GM18511 (cell line): ENCODE data around the gene CNOT6.

Experiments
- ATAC-seq: cut with Tn5 transposase; IDR thresholded peaks from one replicate; pipeline ENCODE4 v1.9.1; 2021; ENCODE audit warnings: mild to moderate bottlenecking, moderate library complexity; ENCODE audit not compliant: unreplicated experiment

CNOT6 gene

DNA sequence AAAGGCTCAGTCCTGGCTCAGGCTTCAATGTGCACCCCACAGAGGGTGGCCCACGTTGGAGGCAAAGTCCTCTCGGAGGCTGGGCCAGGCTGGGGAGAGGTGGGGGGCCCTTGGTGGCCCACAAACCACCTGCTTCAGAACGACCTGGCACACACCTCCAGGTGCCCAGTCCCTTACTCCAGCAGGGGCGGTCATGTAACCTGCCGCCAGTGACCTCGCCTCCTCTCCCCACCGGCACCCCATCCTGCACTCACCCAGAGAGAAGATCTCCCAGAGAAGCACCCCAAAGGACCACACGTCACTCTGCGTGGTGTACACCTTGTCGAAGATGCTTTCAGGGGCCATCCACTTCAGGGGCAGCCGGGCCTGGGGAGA lies 119.6 kb downstream of the CNOT6 start:
- ATAC-seq: no peak

DNA sequence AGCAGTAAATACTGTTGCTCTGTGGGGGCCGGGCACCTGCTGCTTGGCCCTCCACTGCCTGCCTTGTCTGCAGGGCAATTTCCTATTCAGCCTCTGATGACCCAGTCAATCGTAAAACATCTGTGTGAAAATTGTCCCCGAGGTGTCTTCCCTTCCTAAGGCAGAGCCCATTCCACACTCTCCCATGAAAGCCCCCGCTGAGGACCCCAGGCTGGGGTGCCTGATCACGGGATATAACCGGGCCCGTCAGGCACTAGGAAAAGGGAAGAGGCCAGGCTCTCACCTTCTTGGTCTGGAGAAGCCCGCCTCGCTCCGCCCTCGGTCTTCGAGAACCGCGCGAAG lies 124.3 kb downstream of the CNOT6 start:
- no peak for ATAC-seq

DNA sequence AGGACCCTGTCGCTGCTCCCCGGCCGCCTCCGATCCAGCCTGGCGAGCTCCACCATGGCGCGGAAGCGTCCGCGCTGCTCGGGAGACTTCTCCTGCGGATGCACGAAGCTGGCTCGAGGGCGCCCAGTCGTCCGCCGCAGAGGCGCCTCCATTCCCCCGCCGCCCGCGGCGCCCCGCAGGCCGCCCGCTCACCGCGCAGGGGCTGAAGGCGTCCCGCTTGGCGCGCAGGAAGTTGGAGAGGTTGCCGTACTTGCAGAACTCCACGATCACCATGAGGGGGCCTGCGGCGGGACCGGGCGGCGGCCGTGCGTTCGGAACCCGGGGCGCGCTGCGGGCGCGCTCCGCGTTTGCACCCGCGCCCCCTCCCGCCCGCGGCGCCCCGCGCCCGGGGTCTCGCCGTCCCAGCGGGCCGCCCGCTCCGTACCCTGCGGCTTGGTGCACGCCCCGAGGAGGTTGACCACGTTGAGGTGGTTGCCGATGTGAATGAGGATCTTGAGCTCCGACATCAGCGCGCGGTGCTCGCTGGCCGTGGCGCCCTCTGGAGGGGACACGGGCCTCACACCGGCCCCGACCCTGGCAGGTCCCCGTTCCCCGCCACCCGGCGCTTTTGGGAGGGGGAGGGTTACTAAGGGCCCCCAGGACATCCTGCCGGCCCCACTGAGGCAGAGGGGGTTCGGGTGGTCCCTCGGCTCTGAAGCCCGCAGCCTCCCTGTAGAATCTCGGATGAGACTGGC lies 124.8 kb downstream of the CNOT6 start:
- ATAC-seq: no peak

DNA sequence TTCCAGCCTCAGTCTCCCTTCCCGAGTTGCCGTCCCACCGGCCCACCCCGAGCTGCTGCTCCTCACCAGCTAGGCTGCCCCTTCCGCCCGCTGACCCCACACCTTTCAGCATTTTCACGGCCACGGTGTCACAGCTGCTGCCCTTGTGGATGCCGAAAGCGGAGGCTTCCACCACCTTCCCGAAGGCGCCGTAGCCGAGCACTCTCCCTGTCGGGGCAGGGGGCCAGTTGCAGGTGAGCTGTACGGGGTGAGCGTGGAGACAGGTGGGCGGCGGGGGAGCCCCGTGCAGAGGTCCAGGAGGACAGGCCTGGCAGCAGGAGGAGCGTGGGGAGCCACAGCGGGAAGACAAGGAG lies 125.4 kb downstream of the CNOT6 start:
- ATAC-seq: no peak

DNA sequence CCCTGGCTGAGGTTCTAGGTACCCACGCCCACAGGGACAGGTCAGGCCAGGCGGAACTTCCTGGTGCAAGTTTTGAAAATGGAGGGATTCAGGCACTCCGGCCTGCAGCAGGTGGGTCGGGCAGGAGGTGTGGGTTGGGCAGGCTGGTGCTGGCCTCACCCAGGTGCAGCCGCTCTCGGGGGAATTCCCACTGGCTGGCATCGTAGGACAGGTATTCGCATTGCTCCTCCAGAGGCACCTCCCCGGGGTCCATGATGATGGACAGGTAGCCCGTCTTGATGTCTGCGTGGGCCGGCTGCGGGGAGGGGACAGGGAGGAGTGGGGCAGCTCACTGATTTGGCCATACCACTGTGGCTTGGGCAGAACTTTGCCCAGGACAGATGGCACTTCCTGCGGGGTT lies 125.8 kb downstream of the CNOT6 start:
- no peak for ATAC-seq

DNA sequence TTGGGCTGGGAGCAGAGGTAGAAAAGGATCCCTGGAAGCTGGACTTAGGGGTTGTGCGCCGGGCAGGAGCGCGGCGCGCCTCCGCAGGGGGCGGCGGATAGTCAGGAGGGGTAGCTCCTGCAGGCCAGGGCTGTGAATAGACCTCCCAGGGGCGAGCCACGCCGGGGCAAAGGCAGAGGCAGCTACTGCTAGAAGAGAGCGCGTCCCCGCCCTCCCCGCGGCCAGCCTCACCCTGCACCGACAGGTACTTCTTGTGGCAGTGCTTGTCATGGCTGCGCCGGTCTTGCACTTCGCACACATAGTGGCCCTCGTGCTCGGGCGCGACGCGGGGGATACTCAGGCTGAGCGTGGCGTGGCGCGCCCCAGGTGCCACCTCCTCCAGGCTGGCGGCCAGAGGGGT lies 127.1 kb downstream of the CNOT6 start:
- no peak for ATAC-seq

DNA sequence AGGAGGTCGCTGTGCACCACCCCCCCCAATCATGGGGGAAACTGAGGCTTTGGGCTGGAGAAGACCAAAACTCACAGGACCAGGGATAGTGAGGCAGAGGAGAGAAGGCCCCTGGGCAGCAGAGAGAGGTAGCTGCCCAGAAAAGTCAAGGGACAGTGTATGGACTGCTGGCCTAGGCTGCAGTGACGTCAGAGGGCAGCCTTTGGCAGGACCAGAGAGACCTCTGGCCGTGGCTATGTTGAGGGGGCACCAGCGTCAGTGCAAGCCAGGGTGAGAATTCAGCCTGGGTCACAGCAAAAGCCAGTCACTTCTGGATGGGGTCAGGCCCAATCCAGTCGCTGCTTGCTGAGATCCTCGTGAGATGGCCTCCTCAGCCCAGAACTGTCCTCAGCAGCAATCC lies 128.7 kb downstream of the CNOT6 start:
- ATAC-seq: no peak

DNA sequence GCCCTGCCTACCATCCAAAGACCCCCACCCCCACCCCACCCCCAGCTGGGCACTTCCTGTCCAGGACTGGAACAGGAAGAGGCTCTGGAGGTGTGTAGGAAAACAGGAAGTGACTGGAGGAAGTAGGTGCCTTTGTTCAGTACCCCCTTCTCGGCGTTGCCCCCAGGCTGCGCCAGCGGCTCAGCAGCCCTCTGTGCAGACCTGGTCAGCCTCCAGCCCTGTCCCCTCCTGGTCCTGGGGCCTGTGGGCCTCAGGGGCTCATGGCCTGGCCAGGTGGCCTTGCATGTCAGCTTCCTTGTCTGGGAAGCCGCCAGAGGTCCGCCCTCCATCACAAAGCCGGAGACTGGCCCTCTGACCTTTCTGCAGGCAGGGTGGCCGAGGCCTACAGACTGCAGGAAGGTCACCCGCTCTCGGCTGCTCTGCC lies 129.2 kb downstream of the CNOT6 start:
- no peak for ATAC-seq

DNA sequence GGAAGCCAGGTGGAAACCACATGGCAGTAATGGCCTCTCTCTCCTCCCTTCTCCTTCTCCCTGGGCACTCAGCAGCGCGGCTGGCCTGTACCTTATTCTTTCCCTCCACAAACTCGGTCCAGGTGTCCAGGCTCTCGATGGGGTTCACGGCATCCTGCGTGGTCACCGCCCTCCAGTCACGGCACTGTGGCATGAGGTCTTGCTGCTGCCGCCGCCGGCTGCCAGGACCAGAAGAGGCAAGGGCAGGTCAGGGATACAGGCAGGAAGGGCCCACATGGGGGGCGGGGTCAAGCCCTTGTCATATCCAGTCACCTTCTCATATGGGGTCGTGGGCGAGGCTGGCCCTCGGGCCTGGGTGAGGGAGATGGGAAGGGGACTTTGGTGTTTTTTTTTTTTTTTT lies 129.7 kb downstream of the CNOT6 start:
- no peak for ATAC-seq

DNA sequence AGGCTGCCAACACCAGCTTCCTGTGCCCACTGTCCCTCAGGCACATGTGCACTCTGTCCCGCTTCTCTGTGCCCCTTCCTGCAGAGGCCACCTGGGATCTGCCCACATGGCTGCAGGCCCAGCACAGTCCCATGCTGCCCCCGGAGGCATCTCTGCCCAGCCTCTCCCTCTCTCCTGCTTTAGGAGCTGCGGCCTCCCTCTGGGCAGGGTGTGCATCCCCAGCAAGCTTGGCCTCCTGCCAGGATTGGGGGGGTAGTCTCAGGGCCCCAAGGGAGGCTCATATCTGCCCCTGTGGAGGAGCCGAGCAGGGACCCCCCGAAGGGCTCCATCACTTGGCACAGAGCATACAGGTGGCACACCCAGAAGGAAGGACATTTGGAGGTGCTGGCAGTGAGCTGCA lies 130.4 kb downstream of the CNOT6 start:
- no peak for ATAC-seq

DNA sequence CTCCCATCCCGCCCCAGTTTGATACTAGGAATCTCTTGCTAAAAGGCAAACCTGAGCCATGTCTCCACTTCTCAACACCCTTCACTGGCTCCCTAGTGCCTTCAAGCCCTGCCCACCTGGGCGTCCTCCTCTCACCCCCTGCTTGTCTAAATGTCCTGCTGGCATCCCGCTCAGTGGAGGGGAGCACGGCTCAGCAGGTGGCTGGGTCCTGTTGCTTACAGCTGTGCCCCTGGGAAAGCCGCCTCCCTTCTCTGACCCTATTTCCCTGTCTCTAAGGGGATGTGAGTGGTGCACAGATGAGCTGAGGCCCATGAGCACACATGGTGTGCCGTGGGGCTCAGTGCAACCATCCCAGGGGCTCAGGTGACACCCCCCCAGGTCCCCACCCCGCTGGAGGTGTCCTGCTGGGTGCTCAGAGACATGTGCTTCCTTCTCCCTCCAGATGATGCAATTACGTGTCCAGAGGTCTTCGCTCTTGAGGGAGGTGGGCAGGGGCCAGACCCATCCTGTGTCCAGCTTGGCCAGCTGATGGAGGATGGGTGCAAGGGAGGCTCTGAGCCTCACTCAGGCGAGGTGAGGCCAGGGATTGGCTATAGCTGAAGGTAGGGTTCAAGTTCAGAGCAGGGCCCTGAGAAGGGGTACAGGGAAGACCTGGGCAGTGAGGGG lies 131.1 kb downstream of the CNOT6 start:
- ATAC-seq: no peak

DNA sequence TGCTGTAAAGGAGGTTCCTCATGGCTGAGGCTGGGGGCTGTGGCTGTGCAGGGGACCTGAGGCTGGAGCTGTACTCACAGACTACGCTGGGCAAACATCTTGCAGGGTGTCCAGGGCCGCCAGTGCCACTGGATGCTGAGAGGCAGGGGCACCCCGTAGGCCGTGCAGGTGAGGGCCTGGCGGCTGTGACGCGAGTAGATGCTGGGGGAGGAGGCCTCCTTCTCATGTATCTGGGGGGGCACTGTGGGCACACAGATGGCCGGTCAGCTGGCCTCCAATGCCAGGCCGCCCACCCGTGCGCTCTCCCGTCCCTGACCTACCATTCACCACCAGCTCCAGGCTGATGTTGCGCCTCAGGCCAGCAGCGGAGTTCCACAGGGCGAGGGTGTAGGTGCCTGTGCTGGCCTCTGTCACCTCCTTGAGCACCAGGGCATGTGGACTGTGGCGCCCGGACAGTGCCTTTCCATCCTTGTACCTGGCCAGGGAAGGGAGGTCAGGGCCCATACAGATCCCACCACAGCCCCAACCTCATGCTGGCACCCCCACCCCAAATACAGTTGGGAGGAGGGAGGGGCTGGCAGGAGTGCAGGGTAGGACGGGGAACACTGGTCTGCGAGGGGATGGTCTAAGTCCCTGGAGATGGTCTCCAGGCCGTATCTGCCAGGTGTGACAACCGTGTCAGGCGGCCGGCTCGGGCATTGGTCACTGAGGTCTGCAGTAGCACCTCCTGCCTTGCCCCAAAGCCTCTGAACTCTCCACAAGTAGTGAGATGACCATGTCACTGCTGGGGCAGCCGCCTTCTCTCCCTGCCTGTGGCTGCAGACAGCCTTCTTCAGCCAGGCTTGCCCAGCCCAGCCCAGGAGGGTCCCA lies 131.8 kb downstream of the CNOT6 start:
- ATAC-seq: no peak

DNA sequence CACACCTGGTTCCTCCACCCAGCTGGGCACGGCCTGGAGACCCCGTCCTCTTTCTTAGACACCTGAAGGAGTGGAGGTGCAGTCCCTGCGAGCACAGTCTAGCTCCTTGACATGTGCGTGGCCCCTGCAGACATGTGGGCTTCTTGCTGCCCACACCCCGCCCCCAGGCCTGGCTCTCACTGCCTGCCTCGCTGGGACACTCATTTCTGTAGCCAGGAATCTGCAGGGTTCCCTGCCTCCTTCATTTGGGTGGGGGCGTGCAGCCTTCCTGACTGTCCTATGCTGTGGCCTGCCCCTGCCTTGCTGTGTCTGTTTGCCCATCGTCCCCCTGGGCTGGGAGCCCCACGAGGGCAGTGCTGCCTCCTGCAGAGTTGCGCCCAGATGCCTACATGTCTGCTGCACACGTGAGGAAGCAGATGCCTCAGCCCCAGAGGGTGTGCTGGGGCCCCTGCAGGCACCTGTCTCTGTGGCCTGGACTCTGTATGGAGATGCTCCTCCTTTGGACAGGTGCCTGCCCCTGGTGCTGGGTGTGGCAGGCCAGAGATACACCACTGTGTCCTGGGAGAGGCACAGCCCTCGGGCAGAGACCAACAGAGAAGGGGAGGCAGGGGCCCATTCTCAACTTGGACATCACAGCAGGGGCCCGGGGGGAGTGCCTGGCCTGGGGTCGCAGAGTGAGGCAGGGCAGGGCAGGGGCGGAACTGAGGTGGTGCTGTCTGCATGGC lies 132.6 kb downstream of the CNOT6 start:
- ATAC-seq: no peak

DNA sequence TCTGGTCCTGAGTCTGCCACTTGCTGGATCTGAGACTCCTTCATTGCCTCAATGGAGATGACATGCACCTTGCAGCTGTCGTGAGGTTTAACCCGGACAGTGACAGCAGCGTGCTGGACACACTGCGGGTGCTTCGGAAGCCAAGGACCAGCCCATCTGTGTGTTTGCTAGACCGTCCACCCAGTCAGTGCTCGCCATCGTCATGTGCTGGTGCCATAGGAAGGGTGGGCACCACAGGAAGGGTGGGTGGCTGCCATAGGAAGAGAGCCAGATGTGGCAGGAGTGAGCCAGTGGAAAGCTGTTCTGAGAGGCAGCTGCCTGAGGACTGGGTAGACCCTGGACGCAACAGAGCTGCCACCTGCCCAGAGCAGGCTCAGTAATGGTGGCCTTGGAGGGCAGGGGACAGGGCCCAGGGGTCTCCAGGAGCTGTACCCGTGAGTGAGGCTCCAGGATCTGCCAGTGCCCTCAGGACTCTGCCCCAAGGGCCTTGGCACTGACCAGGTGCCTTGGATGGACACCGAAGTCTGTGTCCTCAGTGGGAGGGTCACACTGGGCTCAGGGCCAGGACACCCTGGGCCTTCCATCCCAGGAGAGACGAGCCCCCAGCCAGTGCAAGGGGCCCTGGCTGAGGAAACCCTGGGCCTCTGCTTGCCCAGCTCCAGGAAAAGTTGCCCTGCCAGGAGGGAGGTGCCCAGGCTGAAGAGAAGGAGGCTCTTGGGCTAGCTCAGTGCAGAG lies 133.4 kb downstream of the CNOT6 start:
- no peak for ATAC-seq
